ENCODE measurements around the gene RAD51B. TPM values are rescaled to one million over a fixed set of nuclear protein-coding genes. Genes with fewer than 3 reads are reported as not detected.

Gene RAD51B
- total RNA-seq, 2 donors from 2014 or later: 22.8 to 33.8 TPM

- H3K4me3 Mint-ChIP-seq: no peak overlapping the region
- Histone ChIP-seq H3K36me3 (ENCODE audit: control insufficient read depth, insufficient read depth, low read length) (no peaks in the 10 kb centered on the region), H3K27me3 (ENCODE audit: control insufficient read depth, insufficient read depth, low read length, poor library complexity, severe bottlenecking) (no peaks in the 10 kb centered on the region), H3K9me3 (ENCODE audit: control insufficient read depth, low read length) (no peaks in the 10 kb centered on the region), H3K4me1 (ENCODE audit: control insufficient read depth, insufficient read depth, low read length) (peaks cover 11% of the 10 kb centered on the region), H3K4me3 (ENCODE audit: low read length) (no peak overlapping the region), H3K9ac (ENCODE audit: extremely low read depth, low read length, poor library complexity, severe bottlenecking) (no peak overlapping the region), H3K27ac (ENCODE audit: low read depth, low read length) (no peak overlapping the region)
- peaks cover 10% of the 10 kb centered on the region for H3K27me3 Mint-ChIP-seq (ENCODE audit: insufficient read depth)
- no peaks in the 10 kb centered on the region for H3K9me3 Mint-ChIP-seq
- no peak for TF ChIP-seq CTCF (conservative IDR thresholded peaks at IDR 0.05)
- DNase-seq: no peak
- no peak overlapping the region for H3K27ac Mint-ChIP-seq
- H3K4me1 Mint-ChIP-seq: peaks cover 57% of the 10 kb centered on the region
- 92 to 100% methylated on average over 1 to 2 of the region's 2 CpGs for WGBS, 2 experiments (ENCODE audit: insufficient coverage in 1 of 2, insufficient read length in 1 of 2)
- H3K36me3 Mint-ChIP-seq (ENCODE audit: low read depth): no peaks in the 10 kb centered on the region
Observed at GRCh38 chr14:68482018-68482417, 662.4 kb downstream of the RAD51B start.

- H3K9me3 Mint-ChIP-seq: no peaks in the 10 kb centered on the region
- TF ChIP-seq CTCF (conservative IDR thresholded peaks at IDR 0.05): no peak
- H3K9me3 ChIP-seq (ENCODE audit: control insufficient read depth, low read length): no peaks in the 10 kb centered on the region
- H3K27me3 ChIP-seq (ENCODE audit: control insufficient read depth, insufficient read depth, low read length, poor library complexity, severe bottlenecking): no peaks in the 10 kb centered on the region
- no peaks in the 10 kb centered on the region for H3K36me3 Mint-ChIP-seq (ENCODE audit: low read depth)
- no peaks in the 10 kb centered on the region for H3K36me3 ChIP-seq (ENCODE audit: control insufficient read depth, insufficient read depth, low read length)
- no peak overlapping the region for H3K27ac Mint-ChIP-seq
- 100% methylated on average over 1 of the region's 1 CpG; no CpG with 5 or more reads in 1 of the 2 experiments for WGBS, 2 experiments (ENCODE audit: insufficient coverage in 1 of 2, insufficient read length in 1 of 2)
- no peak overlapping the region for H3K4me3 Mint-ChIP-seq
- H3K27me3 Mint-ChIP-seq (ENCODE audit: insufficient read depth): peaks cover 10% of the 10 kb centered on the region
- no peak overlapping the region for H3K27ac ChIP-seq (ENCODE audit: low read depth, low read length)
- H3K4me1 ChIP-seq (ENCODE audit: control insufficient read depth, insufficient read depth, low read length): peaks cover 8% of the 10 kb centered on the region
- H3K4me1 Mint-ChIP-seq: peaks cover 51% of the 10 kb centered on the region
- no peak overlapping the region for H3K9ac ChIP-seq (ENCODE audit: extremely low read depth, low read length, poor library complexity, severe bottlenecking)
- H3K4me3 ChIP-seq (ENCODE audit: low read length): no peak overlapping the region
- DNase-seq: peak; percentile 1
Observed at GRCh38 chr14:68482772-68483395, 663.3 kb downstream of the RAD51B start.

- peak overlapping the region; percentile 53 for H3K27ac Mint-ChIP-seq
Observed at GRCh38 chr14:68486033-68486732, 666.6 kb downstream of the RAD51B start.

More at GRCh38 chr14:68486033-68486732, 666.6 kb downstream of the RAD51B start:
- Mint-ChIP-seq H3K4me1 (peaks cover 41% of the 10 kb centered on the region), H3K27me3 (ENCODE audit: insufficient read depth) (peaks cover 10% of the 10 kb centered on the region), H3K36me3 (ENCODE audit: low read depth) (no peaks in the 10 kb centered on the region), H3K4me3 (no peak overlapping the region), H3K9me3 (no peaks in the 10 kb centered on the region)
- Histone ChIP-seq H3K9me3 (ENCODE audit: control insufficient read depth, low read length) (no peaks in the 10 kb centered on the region), H3K27me3 (ENCODE audit: control insufficient read depth, insufficient read depth, low read length, poor library complexity, severe bottlenecking) (no peaks in the 10 kb centered on the region), H3K4me3 (ENCODE audit: low read length) (no peak overlapping the region), H3K36me3 (ENCODE audit: control insufficient read depth, insufficient read depth, low read length) (no peaks in the 10 kb centered on the region), H3K4me1 (ENCODE audit: control insufficient read depth, insufficient read depth, low read length) (peaks cover 8% of the 10 kb centered on the region), H3K9ac (ENCODE audit: extremely low read depth, low read length, poor library complexity, severe bottlenecking) (no peak overlapping the region), H3K27ac (ENCODE audit: low read depth, low read length) (no peak overlapping the region)
- no peak for TF ChIP-seq CTCF (conservative IDR thresholded peaks at IDR 0.05)
- DNase-seq: no peak
- 76 to 92% methylated on average over 6 to 7 of the region's 7 CpGs for WGBS, 2 experiments (ENCODE audit: insufficient coverage in 1 of 2, insufficient read length in 1 of 2)

Data from endodermal cell (in vitro differentiated cells).